K562 (cell line): ENCODE data around the gene HRC.

Source experiments
- DLX4 ChIP-seq: fragments of 250-450 bp; sonication (Bioruptor Pico); IDR thresholded peaks from 2 replicates; pipeline ENCODE4 v1.6.1; 2021; ENCODE audit warnings: mild to moderate bottlenecking
- E2F4 ChIP-seq: sonication (generic); formaldehyde crosslinking; IDR thresholded peaks from 2 replicates; pipeline ENCODE4 v1.8.0; 2022; ENCODE audit warnings: mild to moderate bottlenecking, low read depth, missing genetic modification reagents
- EGR1 ChIP-seq: fragments of 450-650 bp; conservative IDR thresholded peaks from 2 replicates; pipeline ENCODE4 v1.6.1; 2017; ENCODE audit warnings: mild to moderate bottlenecking
- ELK1 ChIP-seq: sonication (generic); formaldehyde crosslinking; IDR thresholded peaks from 2 replicates; pipeline ENCODE4 v1.8.1; 2022; ENCODE audit warnings: missing genetic modification reagents
- FOXK1 ChIP-seq: sonication (generic); formaldehyde crosslinking; IDR thresholded peaks from 2 replicates; pipeline ENCODE4 v1.8.0; 2022; ENCODE audit warnings: missing genetic modification reagents, mild to moderate bottlenecking, borderline replicate concordance
- HDAC2 ChIP-seq: fragments of 450-650 bp; IDR thresholded peaks from 2 replicates; pipeline ENCODE4 v1.6.1; 2016; ENCODE audit warnings: mild to moderate bottlenecking
- RAD21 ChIP-seq, 2 experiments: fragments of 250-450 bp in 1 of 2; fragments of 450-650 bp in 1 of 2; sonication (Bioruptor Pico) in 1 of 2; formaldehyde crosslinking in 1 of 2; IDR thresholded peaks in 1 of 2; conservative IDR thresholded peaks in 1 of 2; 2 replicates each; pipeline versions ENCODE4 v1.4.0 to v1.8.0; 2020 to 2022; ENCODE audit warnings: mild to moderate bottlenecking in 2 of 2, moderate library complexity in 1 of 2
- SREBF2 ChIP-seq: sonication (generic); formaldehyde crosslinking; IDR thresholded peaks from 2 replicates; pipeline ENCODE4 v1.4.0; 2020; ENCODE audit warnings: mild to moderate bottlenecking, missing genetic modification reagents
- TEAD4 ChIP-seq, 2 experiments: sonication (generic) in 1 of 2; formaldehyde crosslinking in 1 of 2; IDR thresholded peaks; 2 replicates each; pipeline versions ENCODE4 v1.6.1 to v1.8.0; 2012 to 2022; ENCODE audit warnings: borderline replicate concordance in 1 of 2, inconsistent platforms in 1 of 2, low read length in 1 of 2, mild to moderate bottlenecking in 1 of 2, missing genetic modification reagents in 1 of 2
- TRIM28 ChIP-seq: fragments of 450-650 bp; IDR thresholded peaks from 2 replicates; pipeline ENCODE4 v1.6.1; 2017
- ZFP1 ChIP-seq: fragments of 450-650 bp; formaldehyde crosslinking; IDR thresholded peaks from 2 replicates; pipeline ENCODE4 v1.4.0; 2020; ENCODE audit warnings: mild to moderate bottlenecking, mixed read lengths
- ZNF609 ChIP-seq: sonication (generic); formaldehyde crosslinking; IDR thresholded peaks from 2 replicates; pipeline ENCODE4 v1.8.1; 2023; ENCODE audit warnings: missing genetic modification reagents, mild to moderate bottlenecking, borderline replicate concordance

- TF ChIP-seq ZNF609 (CRISPR knock-in tag) (peak; percentile 85; the same call in 1 of the 2 replicates), DLX4 (no peak), TEAD4 (IDR thresholded peaks at IDR 0.05; ENCODE audit: low read length) (no peak), TEAD4 (CRISPR knock-in tag; IDR thresholded peaks at IDR 0.05; ENCODE audit: borderline replicate concordance) (no peak), SREBF2 (no peak), RAD21 (CRISPR knock-in tag; conservative IDR thresholded peaks at IDR 0.05 in 1 of 2, IDR thresholded peaks at IDR 0.05 in 1 of 2) (no peak), HDAC2 (peak; percentile 53; the same call in 1 of the 2 replicates), E2F4 (no peak), FOXK1 (CRISPR knock-in tag) (no peak), TRIM28 (no peak), ELK1 (CRISPR knock-in tag) (no peak), ZFP1 (CRISPR knock-in tag) (no peak), EGR1 (no peak)
Observed at GRCh38 chr19:49113762-49114629, 41.2 kb downstream of the HRC start, which contains the start of gene LIN7B.
